Ishikawa (cell line): ENCODE data around the gene KMO.

ENCODE experiments used
- CEBPB ChIP-seq: IDR thresholded peaks from 2 replicates; pipeline ENCODE4 v1.6.1; 2012
- CREB1 ChIP-seq: IDR thresholded peaks from 2 replicates; pipeline ENCODE4 v1.6.1; 2012; ENCODE audit warnings: low read depth
- EP300 ChIP-seq: IDR thresholded peaks from 2 replicates; pipeline ENCODE4 v1.6.1; 2012; ENCODE audit warnings: borderline replicate concordance
- FOXM1 ChIP-seq: IDR thresholded peaks from 2 replicates; pipeline ENCODE4 v1.6.1; 2012; ENCODE audit warnings: low read depth, borderline replicate concordance
- NFIC ChIP-seq: IDR thresholded peaks from 2 replicates; pipeline ENCODE4 v1.6.1; 2012
- RAD21 ChIP-seq: IDR thresholded peaks from 2 replicates; pipeline ENCODE4 v1.6.1; 2012; ENCODE audit warnings: low read depth
- TAF1 ChIP-seq: IDR thresholded peaks from 2 replicates; pipeline ENCODE4 v1.6.1; 2012; ENCODE audit warnings: low read depth, mild to moderate bottlenecking
- TCF12 ChIP-seq: IDR thresholded peaks from 2 replicates; pipeline ENCODE4 v1.6.1; 2012; ENCODE audit warnings: low read depth
- TEAD4 ChIP-seq: IDR thresholded peaks from 2 replicates; pipeline ENCODE4 v1.6.1; 2012
- YY1 ChIP-seq: IDR thresholded peaks from 2 replicates; pipeline ENCODE4 v1.6.1; 2012; ENCODE audit warnings: low read depth
- ZBTB7A ChIP-seq: IDR thresholded peaks from 2 replicates; pipeline ENCODE4 v1.6.1; 2012; ENCODE audit warnings: low read depth
- TF ChIP-seq, protein P1 (sequence below): IDR thresholded peaks from 2 replicates; pipeline ENCODE4 v1.6.1; 2012
- TF ChIP-seq, protein P2 (sequence below): IDR thresholded peaks from 2 replicates; pipeline ENCODE4 v1.6.1; 2012
- TF ChIP-seq, protein P3 (sequence below): IDR thresholded peaks from 2 replicates; pipeline ENCODE4 v1.6.1; 2012; ENCODE audit warnings: low read depth, mild to moderate bottlenecking

DNA sequence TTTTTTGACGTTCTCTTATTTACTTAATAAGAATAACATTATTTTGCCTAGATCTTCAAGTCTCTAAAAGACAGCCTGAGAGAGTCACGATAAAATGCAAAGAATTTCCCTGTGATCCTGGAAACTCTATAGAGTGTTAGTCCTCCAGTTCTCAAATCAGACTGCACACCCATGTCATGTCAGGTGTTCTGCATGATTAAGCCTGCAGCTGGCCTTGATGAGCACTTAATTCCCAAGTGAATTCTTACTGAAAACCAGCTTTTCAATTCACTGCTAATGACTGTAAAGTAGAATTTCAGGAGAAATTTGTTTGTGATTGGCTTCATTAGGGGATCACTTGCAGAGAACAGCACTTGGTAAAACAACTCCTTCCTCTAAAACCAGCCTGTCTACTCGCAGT, 66.1 kb downstream of the KMO start:
- TF ChIP-seq TCF12, result no peak
- no peak for TF ChIP-seq CEBPB
- no peak for TF ChIP-seq YY1
- TF ChIP-seq NFIC, result no peak
- no peak for TF ChIP-seq EP300
- TF ChIP-seq, protein P1, sequence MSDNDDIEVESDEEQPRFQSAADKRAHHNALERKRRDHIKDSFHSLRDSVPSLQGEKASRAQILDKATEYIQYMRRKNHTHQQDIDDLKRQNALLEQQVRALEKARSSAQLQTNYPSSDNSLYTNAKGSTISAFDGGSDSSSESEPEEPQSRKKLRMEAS, result no peak
- TF ChIP-seq, protein P2, sequence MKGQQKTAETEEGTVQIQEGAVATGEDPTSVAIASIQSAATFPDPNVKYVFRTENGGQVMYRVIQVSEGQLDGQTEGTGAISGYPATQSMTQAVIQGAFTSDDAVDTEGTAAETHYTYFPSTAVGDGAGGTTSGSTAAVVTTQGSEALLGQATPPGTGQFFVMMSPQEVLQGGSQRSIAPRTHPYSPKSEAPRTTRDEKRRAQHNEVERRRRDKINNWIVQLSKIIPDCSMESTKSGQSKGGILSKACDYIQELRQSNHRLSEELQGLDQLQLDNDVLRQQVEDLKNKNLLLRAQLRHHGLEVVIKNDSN, result no peak
- TF ChIP-seq CREB1, result no peak
- TF ChIP-seq ZBTB7A, result no peak
- no peak for TF ChIP-seq TAF1
- no peak for TF ChIP-seq TEAD4
- TF ChIP-seq, protein P3, sequence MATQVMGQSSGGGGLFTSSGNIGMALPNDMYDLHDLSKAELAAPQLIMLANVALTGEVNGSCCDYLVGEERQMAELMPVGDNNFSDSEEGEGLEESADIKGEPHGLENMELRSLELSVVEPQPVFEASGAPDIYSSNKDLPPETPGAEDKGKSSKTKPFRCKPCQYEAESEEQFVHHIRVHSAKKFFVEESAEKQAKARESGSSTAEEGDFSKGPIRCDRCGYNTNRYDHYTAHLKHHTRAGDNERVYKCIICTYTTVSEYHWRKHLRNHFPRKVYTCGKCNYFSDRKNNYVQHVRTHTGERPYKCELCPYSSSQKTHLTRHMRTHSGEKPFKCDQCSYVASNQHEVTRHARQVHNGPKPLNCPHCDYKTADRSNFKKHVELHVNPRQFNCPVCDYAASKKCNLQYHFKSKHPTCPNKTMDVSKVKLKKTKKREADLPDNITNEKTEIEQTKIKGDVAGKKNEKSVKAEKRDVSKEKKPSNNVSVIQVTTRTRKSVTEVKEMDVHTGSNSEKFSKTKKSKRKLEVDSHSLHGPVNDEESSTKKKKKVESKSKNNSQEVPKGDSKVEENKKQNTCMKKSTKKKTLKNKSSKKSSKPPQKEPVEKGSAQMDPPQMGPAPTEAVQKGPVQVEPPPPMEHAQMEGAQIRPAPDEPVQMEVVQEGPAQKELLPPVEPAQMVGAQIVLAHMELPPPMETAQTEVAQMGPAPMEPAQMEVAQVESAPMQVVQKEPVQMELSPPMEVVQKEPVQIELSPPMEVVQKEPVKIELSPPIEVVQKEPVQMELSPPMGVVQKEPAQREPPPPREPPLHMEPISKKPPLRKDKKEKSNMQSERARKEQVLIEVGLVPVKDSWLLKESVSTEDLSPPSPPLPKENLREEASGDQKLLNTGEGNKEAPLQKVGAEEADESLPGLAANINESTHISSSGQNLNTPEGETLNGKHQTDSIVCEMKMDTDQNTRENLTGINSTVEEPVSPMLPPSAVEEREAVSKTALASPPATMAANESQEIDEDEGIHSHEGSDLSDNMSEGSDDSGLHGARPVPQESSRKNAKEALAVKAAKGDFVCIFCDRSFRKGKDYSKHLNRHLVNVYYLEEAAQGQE, result no peak
- no peak for TF ChIP-seq FOXM1
- TF ChIP-seq RAD21, result no peak
